WTC11 (cell line): ENCODE measurements around the gene ZFYVE26.

ENCODE experiments used
- ATF3 ChIP-seq: sonication (generic); formaldehyde crosslinking; conservative IDR thresholded peaks from 2 replicates; pipeline ENCODE4 v1.8.1; 2022; ENCODE audit warnings: mild to moderate bottlenecking, missing genetic modification reagents
- CTCF ChIP-seq: fragments of 200-600 bp; IDR thresholded peaks from 2 replicates; pipeline ENCODE4 v1.8.0; 2022; ENCODE audit warnings: antibody characterized with exemption
- MAX ChIP-seq: sonication (generic); formaldehyde crosslinking; IDR thresholded peaks from 2 replicates; pipeline ENCODE4 v1.8.0; 2022; ENCODE audit warnings: mild to moderate bottlenecking, missing genetic modification reagents
- NR1H2 ChIP-seq: sonication (generic); formaldehyde crosslinking; IDR thresholded peaks from 2 replicates; pipeline ENCODE4 v1.9.0; 2021; ENCODE audit warnings: mild to moderate bottlenecking, moderate library complexity, missing genetic modification reagents
- TF ChIP-seq, protein P1 (sequence below): sonication (generic); formaldehyde crosslinking; IDR thresholded peaks from 2 replicates; pipeline ENCODE4 v1.8.1; 2023; ENCODE audit warnings: mild to moderate bottlenecking, moderate library complexity, missing genetic modification reagents
- TF ChIP-seq, protein P2 (sequence below): sonication (generic); formaldehyde crosslinking; IDR thresholded peaks from 2 replicates; pipeline ENCODE4 v1.8.0; 2022; ENCODE audit warnings: mild to moderate bottlenecking, missing genetic modification reagents

DNA sequence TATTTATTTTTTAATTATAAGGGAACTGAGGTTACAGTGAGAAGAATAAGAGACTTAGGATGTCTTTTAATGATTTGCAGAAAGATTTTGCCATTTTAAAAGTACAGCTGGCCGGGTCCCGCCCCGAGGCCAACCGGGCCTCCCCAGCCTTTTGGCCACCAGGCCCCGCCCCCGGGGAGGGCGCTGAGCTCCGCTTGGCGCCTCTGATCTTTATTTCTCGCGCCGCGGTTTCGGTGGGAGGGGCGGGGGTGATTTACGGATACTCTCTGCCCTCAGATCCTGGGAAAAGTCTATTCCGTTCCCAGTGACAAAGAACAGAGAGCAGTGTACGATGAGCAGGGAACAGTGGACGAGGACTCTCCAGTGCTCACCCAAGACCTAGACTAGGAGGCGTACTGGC, 17.7 kb downstream of the ZFYVE26 start:
- TF ChIP-seq, protein P1, sequence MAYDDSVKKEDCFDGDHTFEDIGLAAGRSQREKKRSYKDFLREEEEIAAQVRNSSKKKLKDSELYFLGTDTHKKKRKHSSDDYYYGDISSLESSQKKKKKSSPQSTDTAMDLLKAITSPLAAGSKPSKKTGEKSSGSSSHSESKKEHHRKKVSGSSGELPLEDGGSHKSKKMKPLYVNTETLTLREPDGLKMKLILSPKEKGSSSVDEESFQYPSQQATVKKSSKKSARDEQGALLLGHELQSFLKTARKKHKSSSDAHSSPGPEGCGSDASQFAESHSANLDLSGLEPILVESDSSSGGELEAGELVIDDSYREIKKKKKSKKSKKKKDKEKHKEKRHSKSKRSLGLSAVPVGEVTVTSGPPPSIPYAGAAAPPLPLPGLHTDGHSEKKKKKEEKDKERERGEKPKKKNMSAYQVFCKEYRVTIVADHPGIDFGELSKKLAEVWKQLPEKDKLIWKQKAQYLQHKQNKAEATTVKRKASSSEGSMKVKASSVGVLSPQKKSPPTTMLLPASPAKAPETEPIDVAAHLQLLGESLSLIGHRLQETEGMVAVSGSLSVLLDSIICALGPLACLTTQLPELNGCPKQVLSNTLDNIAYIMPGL: no peak
- no peak for TF ChIP-seq ATF3
- TF ChIP-seq, protein P2, sequence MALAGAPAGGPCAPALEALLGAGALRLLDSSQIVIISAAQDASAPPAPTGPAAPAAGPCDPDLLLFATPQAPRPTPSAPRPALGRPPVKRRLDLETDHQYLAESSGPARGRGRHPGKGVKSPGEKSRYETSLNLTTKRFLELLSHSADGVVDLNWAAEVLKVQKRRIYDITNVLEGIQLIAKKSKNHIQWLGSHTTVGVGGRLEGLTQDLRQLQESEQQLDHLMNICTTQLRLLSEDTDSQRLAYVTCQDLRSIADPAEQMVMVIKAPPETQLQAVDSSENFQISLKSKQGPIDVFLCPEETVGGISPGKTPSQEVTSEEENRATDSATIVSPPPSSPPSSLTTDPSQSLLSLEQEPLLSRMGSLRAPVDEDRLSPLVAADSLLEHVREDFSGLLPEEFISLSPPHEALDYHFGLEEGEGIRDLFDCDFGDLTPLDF: no peak
- no peak for TF ChIP-seq CTCF
- no peak for TF ChIP-seq NR1H2 (CRISPR knock-in tag)
- no peak for TF ChIP-seq MAX (CRISPR knock-in tag)
